GM23248 (cell line): ENCODE measurements around the gene KLHL36.

Source experiments
- EZH2 ChIP-seq: fragments of 200-600 bp; sonication (generic); IDR thresholded peaks from 2 replicates; pipeline ENCODE4 v1.6.1; 2018; ENCODE audit warnings: antibody characterized with exemption, mild to moderate bottlenecking; ENCODE audit not compliant: insufficient read depth, poor library complexity, severe bottlenecking
- EZH2phosphoT487 ChIP-seq: fragments of 200-600 bp; sonication (generic); IDR thresholded peaks from 2 replicates; pipeline ENCODE4 v1.6.1; 2018; ENCODE audit warnings: antibody characterized with exemption, moderate library complexity, mild to moderate bottlenecking, low read depth; ENCODE audit not compliant: insufficient read depth

DNA sequence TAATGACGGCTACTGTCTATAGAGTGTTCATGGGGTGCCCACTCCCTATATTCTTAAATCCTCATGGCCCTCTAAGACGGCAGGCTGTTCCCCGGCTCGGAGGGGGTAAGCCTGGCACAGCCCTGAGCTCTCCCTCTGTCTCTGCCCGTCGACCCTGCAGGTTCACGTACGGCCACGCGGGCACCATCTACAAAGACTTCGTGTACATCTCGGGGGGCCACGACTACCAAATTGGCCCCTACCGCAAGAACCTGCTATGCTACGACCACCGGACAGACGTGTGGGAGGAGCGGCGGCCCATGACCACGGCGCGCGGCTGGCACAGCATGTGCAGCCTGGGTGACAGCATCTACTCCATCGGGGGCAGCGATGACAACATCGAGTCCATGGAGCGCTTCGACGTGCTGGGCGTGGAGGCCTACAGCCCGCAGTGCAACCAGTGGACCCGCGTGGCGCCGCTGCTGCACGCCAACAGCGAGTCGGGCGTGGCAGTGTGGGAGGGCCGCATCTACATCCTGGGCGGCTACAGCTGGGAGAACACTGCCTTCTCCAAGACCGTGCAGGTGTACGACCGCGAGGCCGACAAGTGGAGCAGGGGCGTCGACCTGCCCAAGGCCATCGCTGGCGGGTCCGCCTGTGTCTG, 13.2 kb downstream of the KLHL36 start:
- no peak for TF ChIP-seq EZH2
- no peak for TF ChIP-seq EZH2phosphoT487
